GM23338 (cell line): Measurements from ENCODE around the gene S100A13. TPM values are rescaled to one million over a fixed set of nuclear protein-coding genes. Genes with fewer than 3 reads are reported as not detected.

Experiments
- ATAC-seq: fragments of 200-7000 bp; cut with Tn5 transposase; 3 replicates; pipeline ENCODE4 v1.9.1; 2020
- DNase-seq: peaks from one replicate; pipeline ENCODE4 v3.0.0-alpha.2; 2015; ENCODE audit warnings: low spot score
- H2AFZ ChIP-seq: fragments of 200-600 bp; sonication (generic); 2 replicates; pipeline ENCODE4 v1.8.0; 2016; ENCODE audit warnings: antibody characterized with exemption, mild to moderate bottlenecking, moderate library complexity
- H3F3A ChIP-seq: fragments of 200-600 bp; sonication (generic); replicated peaks from 2 replicates; pipeline ENCODE4 v1.8.0; 2017; ENCODE audit warnings: antibody characterized with exemption, mixed run types, low read depth
- H3K27ac ChIP-seq: fragments of 200-600 bp; sonication (generic); 2 replicates; pipeline ENCODE4 v1.6.1; 2016; ENCODE audit warnings: low read depth
- H3K27me3 ChIP-seq: fragments of 200-600 bp; sonication (generic); 2 replicates; pipeline ENCODE4 v1.8.0; 2016; ENCODE audit warnings: mild to moderate bottlenecking, mixed run types, moderate library complexity; ENCODE audit not compliant: insufficient read depth
- H3K36me3 ChIP-seq: fragments of 200-600 bp; sonication (generic); 2 replicates; pipeline ENCODE4 v1.8.0; 2016; ENCODE audit warnings: mild to moderate bottlenecking; ENCODE audit not compliant: insufficient read depth
- H3K4me1 ChIP-seq: fragments of 200-600 bp; sonication (generic); 2 replicates; pipeline ENCODE4 v1.8.0; 2016; ENCODE audit warnings: mild to moderate bottlenecking, moderate library complexity; ENCODE audit not compliant: insufficient read depth
- H3K4me2 ChIP-seq: fragments of 200-600 bp; sonication (generic); 2 replicates; pipeline ENCODE4 v1.7.1; 2017; ENCODE audit warnings: mixed run types
- H3K4me3 ChIP-seq: fragments of 200-600 bp; sonication (generic); 2 replicates; pipeline ENCODE4 v1.6.1; 2016; ENCODE audit warnings: mixed run types
- H3K79me2 ChIP-seq: fragments of 200-600 bp; sonication (generic); replicated peaks from 2 replicates; pipeline ENCODE4 v1.8.0; 2017; ENCODE audit warnings: mild to moderate bottlenecking; ENCODE audit not compliant: insufficient read depth
- H3K9me2 ChIP-seq: fragments of 200-600 bp; sonication (generic); 2 replicates; pipeline ENCODE4 v1.8.0; 2017; ENCODE audit not compliant: insufficient read depth
- H4K20me1 ChIP-seq: fragments of 200-600 bp; sonication (generic); replicated peaks from 2 replicates; pipeline ENCODE4 v1.8.0; 2017; ENCODE audit warnings: mild to moderate bottlenecking; ENCODE audit not compliant: insufficient read depth
- H3K27ac Mint-ChIP-seq: 2 replicates; pipeline ENCODE4 v1.8.0; 2020; ENCODE audit warnings: inconsistent platforms, mild to moderate bottlenecking, moderate library complexity, mixed read lengths
- H3K27me3 Mint-ChIP-seq: 3 replicates; pipeline ENCODE4 v1.8.0; 2022; ENCODE audit warnings: low read depth, mild to moderate bottlenecking, moderate library complexity, mixed read lengths, inconsistent platforms; ENCODE audit not compliant: insufficient read depth, poor library complexity
- H3K36me3 Mint-ChIP-seq: 3 replicates; pipeline ENCODE4 v1.8.0; 2021; ENCODE audit warnings: low read depth, mild to moderate bottlenecking, inconsistent platforms, moderate library complexity, mixed read lengths
- H3K4me1 Mint-ChIP-seq: 3 replicates; pipeline ENCODE4 v1.8.0; 2020; ENCODE audit warnings: mild to moderate bottlenecking, inconsistent platforms, mixed read lengths
- H3K4me3 Mint-ChIP-seq: 3 replicates; pipeline ENCODE4 v1.8.0; 2021; ENCODE audit warnings: moderate library complexity, mild to moderate bottlenecking, inconsistent platforms, mixed read lengths
- H3K9me3 Mint-ChIP-seq: 3 replicates; pipeline ENCODE4 v1.8.0; 2020; ENCODE audit warnings: moderate library complexity, mild to moderate bottlenecking, inconsistent platforms, mixed read lengths
- CREB1 ChIP-seq: fragments of 250-450 bp; sonication (Bioruptor Pico); IDR thresholded peaks from 2 replicates; pipeline ENCODE4 v1.5.0; 2020; ENCODE audit warnings: low read depth, mild to moderate bottlenecking, moderate library complexity
- CTCF ChIP-seq, 2 experiments: fragments of 200-600 bp in 1 of 2; sonication (generic) in 1 of 2; conservative IDR thresholded peaks; 2 replicates each; pipeline versions ENCODE4 v1.5.1 to v1.6.1; 2016 to 2017; ENCODE audit warnings: antibody characterized with exemption in 2 of 2, low read depth in 2 of 2, mild to moderate bottlenecking in 2 of 2, moderate library complexity in 1 of 2
- ETS1 ChIP-seq: IDR thresholded peaks from 2 replicates; pipeline ENCODE4 v1.6.1; 2016; ENCODE audit warnings: antibody characterized with exemption
- EZH2 ChIP-seq: fragments of 200-600 bp; sonication (generic); IDR thresholded peaks from one replicate; pipeline ENCODE4 v1.8.0; 2017; ENCODE audit warnings: antibody characterized with exemption, mild to moderate bottlenecking, low read depth; ENCODE audit not compliant: unreplicated experiment
- EZH2phosphoT487 ChIP-seq: fragments of 200-600 bp; sonication (generic); IDR thresholded peaks from one replicate; pipeline ENCODE4 v1.8.1; 2018; ENCODE audit warnings: antibody characterized with exemption; ENCODE audit not compliant: unreplicated experiment
- JUNB ChIP-seq: IDR thresholded peaks from one replicate; pipeline ENCODE4 v1.6.1; 2016; ENCODE audit warnings: antibody characterized with exemption; ENCODE audit not compliant: unreplicated experiment
- NANOG ChIP-seq: IDR thresholded peaks from 2 replicates; pipeline ENCODE4 v1.6.1; 2016; ENCODE audit warnings: antibody characterized with exemption, borderline replicate concordance
- POLR2AphosphoS5 ChIP-seq: IDR thresholded peaks from 2 replicates; pipeline ENCODE4 v1.6.1; 2016; ENCODE audit warnings: antibody characterized with exemption, low read depth
- REST ChIP-seq: IDR thresholded peaks from one replicate; pipeline ENCODE4 v1.6.1; 2018; ENCODE audit warnings: antibody characterized with exemption; ENCODE audit not compliant: unreplicated experiment
- STAT1 ChIP-seq: IDR thresholded peaks from one replicate; pipeline ENCODE4 v1.6.1; 2016; ENCODE audit warnings: antibody characterized with exemption; ENCODE audit not compliant: unreplicated experiment
- ZNF114 ChIP-seq: fragments of 250-450 bp; sonication (Bioruptor Pico); IDR thresholded peaks from 2 replicates; pipeline ENCODE4 v1.5.0; 2020; ENCODE audit warnings: mild to moderate bottlenecking, moderate library complexity
- ZNF331 ChIP-seq: fragments of 250-450 bp; sonication (Bioruptor Pico); IDR thresholded peaks from 2 replicates; pipeline ENCODE4 v1.5.0; 2020; ENCODE audit warnings: low read depth, mild to moderate bottlenecking, moderate library complexity
- polyA plus RNA-seq: library from polyadenylated mRNA; unstranded; fragments of >200 nt; fragmentation: Nextera tagmentation; extraction: Ambion mirVana; gene quantifications from 2 replicates; pipeline ENCODE4 v1.2.1, GENCODE V29; 2016
- total RNA-seq: library from RNA; depleted of rRNA; stranded (reverse); fragments of >200 nt; shearing (Covaris generic); gene quantifications from 2 replicates; pipeline ENCODE4 v1.2.3, GENCODE V29; 2014

Gene S100A13
- total and polyA plus RNA-seq, 2 experiments from 2014 or later: 32.7 to 165 TPM

- TF ChIP-seq ZNF114: no peak
- TF ChIP-seq JUNB: no peak
- no peak for TF ChIP-seq EZH2
- no peak for TF ChIP-seq POLR2AphosphoS5
- no peak for TF ChIP-seq REST
- TF ChIP-seq NANOG: no peak
- TF ChIP-seq CTCF (conservative IDR thresholded peaks at IDR 0.05; ENCODE audit: low read depth in 2 of 2): no peak
- no peak for TF ChIP-seq CREB1 (CRISPR knock-in tag)
- TF ChIP-seq STAT1: no peak
- no peak for TF ChIP-seq ETS1
- TF ChIP-seq EZH2phosphoT487: no peak
Observed at GRCh38 chr1:153586347-153586746, 41.0 kb downstream of the S100A13 start (continued).

- no peaks in the 10 kb centered on the region for H3K36me3 Mint-ChIP-seq
- no peak overlapping the region for H3K27ac Mint-ChIP-seq
- no peak for ATAC-seq
- TF ChIP-seq EZH2 (no peak), POLR2AphosphoS5 (no peak), CREB1 (CRISPR knock-in tag) (no peak), CTCF (conservative IDR thresholded peaks at IDR 0.05; ENCODE audit: low read depth in 2 of 2) (no peak), EZH2phosphoT487 (no peak), JUNB (no peak), ZNF114 (no peak), ZNF331 (CRISPR knock-in tag) (no peak)
Observed at GRCh38 chr1:153585006-153585405, 42.3 kb downstream of the S100A13 start.

More at GRCh38 chr1:153585006-153585405, 42.3 kb downstream of the S100A13 start:
- H3K4me3 Mint-ChIP-seq: no peak overlapping the region
- Histone ChIP-seq H3K4me3 (no peak overlapping the region), H3K27me3 (no peaks in the 10 kb centered on the region), H3F3A (no peaks in the 10 kb centered on the region), H3K79me2 (no peaks in the 10 kb centered on the region), H2AFZ (no peak overlapping the region), H3K4me1 (peaks cover 6% of the 10 kb centered on the region; the same call in 1 of the 2 replicates), H4K20me1 (no peaks in the 10 kb centered on the region), H3K27ac (no peak overlapping the region), H3K36me3 (no peaks in the 10 kb centered on the region), H3K9me2 (no peaks in the 10 kb centered on the region), H3K4me2 (no peak overlapping the region)
- no peaks in the 10 kb centered on the region for H3K9me3 Mint-ChIP-seq
- no peak for DNase-seq
- peaks cover 8% of the 10 kb centered on the region; the same call in 2 of the 3 replicates for H3K4me1 Mint-ChIP-seq
- peaks cover 9% of the 10 kb centered on the region for H3K27me3 Mint-ChIP-seq
